ENCODE results near the gene SLC32A1. TPM values are rescaled to one million over a fixed set of nuclear protein-coding genes. Genes with fewer than 3 reads are reported as not detected.

Gene SLC32A1
- total RNA-seq, 4 donors from 2014 or later = not detected

GRCh38 chr20:38692436-38693411, 31.6 kb upstream of the SLC32A1 start:
- no peak for TF ChIP-seq CTCF (IDR thresholded peaks at IDR 0.05; ENCODE audit: low read depth)

- TF ChIP-seq CTCF (IDR thresholded peaks at IDR 0.05; ENCODE audit: low read depth) = no peak
These were observed 27.0 kb upstream of the SLC32A1 start for GRCh38 chr20:38697306-38697705.

GRCh38 chr20:38698541-38698940, 25.7 kb upstream of the SLC32A1 start:
- TF ChIP-seq CTCF (IDR thresholded peaks at IDR 0.05; ENCODE audit: low read depth) = no peak

- no peak for TF ChIP-seq CTCF (IDR thresholded peaks at IDR 0.05; ENCODE audit: low read depth)
These were observed 24.1 kb upstream of the SLC32A1 start for GRCh38 chr20:38700141-38700540.

- TF ChIP-seq CTCF (IDR thresholded peaks at IDR 0.05; ENCODE audit: low read depth) = no peak
These were observed 23.4 kb upstream of the SLC32A1 start for GRCh38 chr20:38700926-38701325.

GRCh38 chr20:38703526-38703925, 20.8 kb upstream of the SLC32A1 start:
- TF ChIP-seq CTCF (IDR thresholded peaks at IDR 0.05; ENCODE audit: low read depth) = no peak

- TF ChIP-seq CTCF (IDR thresholded peaks at IDR 0.05; ENCODE audit: low read depth) = no peak
These were observed 20.1 kb upstream of the SLC32A1 start for GRCh38 chr20:38704136-38704535.
